GM21717 (cell line): ENCODE measurements around the gene HCK.
"Not testable (repeated sequence)": the region's sequence is repeated elsewhere in the genome, so short reads cannot be mapped to it uniquely, and the experiment has no call there.

Experiments
- ATAC-seq: cut with Tn5 transposase; IDR thresholded peaks from one replicate; pipeline ENCODE4 v1.9.1; 2021; ENCODE audit warnings: mild to moderate bottlenecking, moderate library complexity; ENCODE audit not compliant: unreplicated experiment

HCK gene

DNA sequence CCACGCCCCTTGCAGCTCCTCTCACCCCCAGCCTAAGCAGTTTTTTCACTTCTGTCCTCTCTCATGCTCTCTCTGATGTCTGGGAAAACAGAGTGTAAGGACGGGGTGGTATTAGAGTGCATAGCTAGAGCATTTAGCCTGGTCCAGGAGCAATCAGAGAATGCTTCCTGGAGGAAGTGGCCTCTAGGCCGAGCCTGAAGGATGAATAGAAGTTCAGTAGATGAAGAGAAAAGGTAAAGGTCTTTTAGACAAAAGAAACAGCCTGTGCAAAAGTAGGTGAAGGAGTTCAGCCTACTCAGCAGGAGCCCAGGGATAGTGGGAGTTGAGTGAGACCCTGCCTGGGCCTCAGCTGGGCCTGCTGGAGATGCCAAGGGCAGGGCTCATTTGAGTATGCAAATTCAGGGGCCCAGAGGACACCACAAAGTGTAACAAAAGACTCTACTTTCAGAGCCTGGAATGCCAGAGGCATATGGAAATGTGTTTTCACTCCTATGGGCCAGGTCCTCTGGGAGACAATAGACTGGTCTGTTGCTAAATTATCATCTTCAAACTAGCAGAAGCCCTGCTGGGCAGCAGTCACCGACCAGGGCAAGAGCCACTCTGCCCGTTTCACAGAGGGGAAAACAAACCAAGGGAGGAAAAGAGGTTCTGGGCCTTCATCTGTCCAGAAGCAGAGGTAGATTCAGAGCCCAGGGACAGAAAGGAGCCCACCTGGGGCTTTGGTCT, 37.8 kb downstream of the HCK start:
- no peak for ATAC-seq

DNA sequence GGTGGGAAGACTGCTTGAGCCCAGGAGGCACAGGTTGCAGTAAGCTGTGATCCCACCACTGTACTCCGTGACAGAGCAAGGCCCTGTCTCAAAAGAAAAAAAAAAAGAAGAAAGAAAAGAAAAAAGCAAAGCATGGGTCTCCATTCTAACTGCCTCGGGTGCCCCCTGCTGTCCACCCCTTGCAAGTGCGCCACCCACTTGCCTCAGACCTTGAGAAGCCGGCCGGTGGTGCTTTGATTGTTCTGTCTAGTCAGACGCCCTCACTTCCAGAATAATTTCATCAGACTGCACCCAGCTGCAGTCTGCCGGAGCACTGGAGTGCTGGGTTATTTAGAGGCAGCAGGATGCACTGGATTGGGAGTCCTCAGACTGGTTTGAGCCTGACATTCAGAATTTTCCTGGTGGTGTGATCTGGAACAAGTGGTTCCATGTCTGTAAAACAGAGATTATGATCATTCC, 39.9 kb downstream of the HCK start:
- ATAC-seq = no peak

DNA sequence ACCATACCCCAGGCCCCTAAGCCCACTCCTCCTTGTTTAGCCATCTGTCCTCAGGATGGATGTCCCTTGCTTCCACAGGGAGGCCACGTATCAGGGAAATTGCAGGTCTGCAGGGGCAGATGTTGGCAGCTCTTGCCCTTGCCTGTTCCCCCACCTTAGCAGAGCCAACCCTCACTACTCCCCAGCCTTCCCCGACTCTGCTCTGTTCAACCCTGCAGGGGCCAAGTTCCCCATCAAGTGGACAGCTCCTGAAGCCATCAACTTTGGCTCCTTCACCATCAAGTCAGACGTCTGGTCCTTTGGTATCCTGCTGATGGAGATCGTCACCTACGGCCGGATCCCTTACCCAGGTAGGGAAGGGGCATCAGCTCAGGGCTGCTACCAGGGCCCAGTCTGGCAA, 46.7 kb downstream of the HCK start:
- ATAC-seq = no peak

DNA sequence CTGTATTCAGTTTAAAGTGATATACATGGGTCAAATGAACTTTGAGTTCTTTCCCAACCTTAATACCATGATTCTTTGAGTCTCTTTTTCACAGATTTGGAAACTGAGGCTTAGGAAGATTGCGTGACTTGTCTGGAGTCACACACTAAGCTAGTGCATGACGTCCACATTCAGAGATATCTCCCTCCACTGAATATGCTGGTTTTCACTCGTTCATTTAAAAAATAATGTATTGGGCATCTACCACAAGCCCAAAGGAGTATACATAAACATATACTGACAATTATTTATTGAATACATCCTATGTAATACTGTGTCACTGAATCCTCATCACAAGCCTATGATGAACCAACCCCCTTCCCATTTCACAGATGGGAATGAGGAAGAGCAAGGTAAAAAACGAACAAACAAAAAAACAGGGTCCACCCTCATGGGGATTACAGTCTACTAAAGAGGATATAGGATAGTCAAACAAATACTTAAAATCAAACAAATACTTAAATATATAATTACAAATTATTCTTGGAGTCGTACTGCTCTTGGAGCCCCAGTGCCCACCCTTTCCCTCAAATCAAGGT, 56.9 kb downstream of the HCK start:
- no peak for ATAC-seq

DNA sequence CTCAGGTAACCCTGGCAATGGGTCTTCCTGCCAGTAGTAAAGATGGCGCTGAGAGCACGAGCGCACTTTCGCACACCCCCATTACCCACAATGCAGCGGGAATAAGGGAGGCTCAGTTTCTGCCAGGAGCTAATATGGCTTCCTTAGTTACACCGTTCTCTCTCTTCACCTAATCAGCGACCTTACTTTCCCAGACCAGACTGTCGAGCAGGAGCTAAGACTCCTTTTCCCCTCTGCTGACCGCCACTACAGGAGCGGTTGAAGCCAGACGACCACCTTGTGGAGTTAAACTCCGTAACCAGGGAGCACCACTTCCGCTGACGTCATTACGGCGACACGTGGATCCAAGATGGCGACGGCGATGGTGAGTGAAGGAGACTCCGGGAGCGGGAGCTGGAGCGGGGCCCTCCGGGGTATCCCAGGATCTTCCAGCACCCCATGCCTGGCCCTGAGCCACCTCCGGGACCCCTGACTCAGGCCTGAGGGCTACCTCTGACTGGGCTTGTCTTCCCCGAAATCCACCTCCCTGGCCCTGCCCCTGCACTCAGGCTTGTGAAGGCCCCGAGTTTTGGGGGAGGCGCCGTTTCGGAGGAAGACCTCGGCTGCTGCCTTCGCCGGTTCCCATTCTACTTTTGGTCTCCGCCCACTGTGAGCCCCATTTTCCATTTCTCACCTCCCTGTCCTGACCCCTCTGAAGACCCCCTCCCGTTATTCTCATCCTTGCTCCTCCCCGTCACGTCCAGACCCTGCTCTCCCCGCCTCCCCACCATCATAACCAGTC, 57.5 kb downstream of the HCK start, which contains the start of gene TM9SF4:
TSS of gene TM9SF4 (plus strand) at position 323 of the 781 bp plus-strand sequence. CDS start at position 350, 27 bp downstream.
- peak; percentile 78 for ATAC-seq

DNA sequence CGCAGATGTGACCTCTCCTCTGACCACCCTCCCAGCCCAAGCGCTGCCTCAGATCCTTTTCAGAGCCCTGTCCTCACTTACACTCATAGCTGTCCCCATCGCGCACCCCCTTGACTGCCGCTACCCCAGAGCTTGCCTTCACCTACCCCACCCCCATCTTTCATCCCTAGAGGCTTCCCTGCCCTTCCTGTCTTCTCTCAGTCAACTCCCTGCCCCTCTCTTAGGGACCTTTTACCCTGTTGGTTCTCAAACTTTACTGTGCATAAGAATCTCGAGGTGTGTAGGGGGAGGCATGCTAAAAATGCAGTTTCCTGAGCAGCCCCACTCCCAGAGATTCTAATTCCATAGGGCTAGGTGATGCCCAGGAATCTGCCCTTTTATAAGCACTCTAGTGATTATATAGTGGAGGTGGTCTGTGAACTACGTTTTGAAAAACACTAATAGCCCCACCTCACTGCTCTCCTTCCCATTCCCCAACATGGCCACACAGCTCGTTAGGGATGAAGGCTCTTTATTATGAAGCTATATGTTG, 58.2 kb downstream of the HCK start:
- ATAC-seq = no peak

DNA sequence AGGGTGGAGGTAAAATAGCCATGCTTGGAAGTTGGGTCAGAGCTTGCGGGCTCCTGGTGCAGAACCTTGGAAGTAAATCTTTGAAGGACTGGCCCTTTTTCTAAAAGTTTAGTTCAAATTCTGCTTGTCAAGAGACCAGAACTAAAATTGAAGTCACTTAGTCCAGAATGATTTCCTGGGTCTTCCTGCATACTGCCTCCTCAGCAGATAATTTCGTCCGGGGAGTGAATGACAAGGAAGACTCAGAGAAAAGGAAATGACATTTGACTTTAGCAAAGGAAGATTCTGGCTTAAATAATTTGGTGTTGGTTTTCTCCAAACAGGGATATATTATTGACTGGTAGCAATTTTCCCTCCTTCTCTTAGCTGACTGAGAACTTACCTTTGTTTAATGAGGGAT, 58.7 kb downstream of the HCK start:
- ATAC-seq = no peak

DNA sequence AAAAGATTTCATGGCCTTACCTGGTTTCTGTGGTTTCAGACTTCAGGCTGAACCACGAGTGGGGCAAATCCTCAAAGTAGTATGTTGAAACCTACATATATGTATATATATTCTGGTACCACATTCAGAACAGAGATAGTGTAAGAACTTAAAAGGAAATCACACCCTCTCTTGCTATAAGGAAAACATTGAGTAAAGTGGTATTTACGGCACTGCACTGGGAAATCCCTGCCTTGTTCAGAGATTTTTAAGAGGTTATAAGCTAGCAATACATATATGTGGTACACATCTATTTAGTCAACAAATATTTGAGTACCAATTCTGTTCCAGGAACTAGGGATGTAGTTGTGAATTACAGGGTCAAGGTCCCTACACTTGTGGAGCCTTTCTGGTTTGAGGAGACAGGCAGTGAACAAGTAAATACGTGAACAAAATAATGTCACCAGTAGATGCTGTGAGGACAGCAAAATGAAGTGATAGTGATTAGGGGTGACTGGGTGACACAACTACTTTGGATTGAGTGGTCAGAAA, 59.2 kb downstream of the HCK start:
- ATAC-seq = no peak

DNA sequence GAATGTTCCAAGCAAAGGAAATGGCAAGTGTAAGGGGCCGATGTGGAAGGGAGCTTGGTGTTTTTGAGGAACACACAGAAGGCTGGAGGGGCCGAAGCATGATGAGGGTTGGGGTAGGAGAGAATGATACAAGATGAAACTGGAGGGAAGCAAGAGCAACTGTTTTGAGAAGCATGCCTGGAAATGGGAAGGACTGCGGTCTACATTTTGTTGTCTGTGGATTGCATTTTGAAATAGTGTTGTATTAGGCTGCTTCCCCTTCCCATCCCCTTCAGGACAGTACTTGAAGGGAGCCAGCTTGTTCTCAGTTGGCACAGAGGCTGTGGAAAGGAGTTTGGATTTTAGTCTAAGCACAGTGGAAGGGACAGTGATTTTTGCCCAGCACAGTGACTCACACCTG, 59.7 kb downstream of the HCK start:
- no peak for ATAC-seq

DNA sequence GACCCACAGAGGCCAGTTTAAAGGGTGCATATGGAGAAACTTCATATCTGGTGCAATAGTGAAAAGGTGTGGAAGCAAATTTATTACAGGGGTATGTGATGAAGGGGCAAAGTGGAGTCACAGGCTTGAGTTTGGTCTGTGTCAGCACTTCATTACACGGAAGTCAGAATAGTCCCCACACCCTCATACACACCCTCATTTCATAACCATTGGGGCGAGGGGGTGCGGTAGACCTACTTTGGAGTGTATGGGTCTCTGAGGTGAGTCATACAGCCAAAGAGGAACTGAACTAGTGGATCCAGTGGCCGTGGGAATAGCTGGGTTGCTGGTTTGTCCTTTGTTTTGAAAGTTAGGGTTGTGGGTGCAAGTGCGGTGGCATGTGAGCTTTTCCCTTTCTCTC, 60.8 kb downstream of the HCK start:
- ATAC-seq = no peak

DNA sequence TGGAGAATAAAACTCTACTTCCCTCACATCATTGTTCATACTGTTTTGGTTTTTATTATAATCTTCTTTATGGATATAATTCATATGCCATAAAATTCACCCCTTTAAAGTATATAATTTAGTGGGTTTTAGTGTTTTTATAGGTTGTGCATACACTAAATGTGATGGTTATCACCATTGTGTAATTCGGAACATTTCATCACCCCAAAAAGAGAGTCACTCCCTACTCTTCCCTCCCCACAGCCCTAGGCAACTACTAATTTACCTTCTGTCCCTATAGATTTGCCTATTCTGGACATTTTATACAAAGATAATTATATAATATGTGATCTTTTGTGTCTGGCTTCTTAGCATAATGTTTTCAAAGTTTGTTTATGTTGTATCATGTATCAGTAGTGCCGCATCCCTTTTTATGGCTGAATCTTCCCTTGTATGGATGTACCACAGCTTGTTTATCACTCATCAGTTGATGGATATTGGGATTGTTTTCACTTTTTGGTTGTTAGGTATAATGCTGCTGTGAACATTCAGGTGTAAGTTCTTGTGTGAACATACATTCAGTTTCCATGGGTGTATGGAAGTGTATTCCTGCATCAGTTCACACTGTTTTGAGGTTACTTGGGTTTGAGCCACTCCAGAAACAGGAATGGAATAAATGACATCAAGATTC, 61.7 kb downstream of the HCK start:
- ATAC-seq = no peak

DNA sequence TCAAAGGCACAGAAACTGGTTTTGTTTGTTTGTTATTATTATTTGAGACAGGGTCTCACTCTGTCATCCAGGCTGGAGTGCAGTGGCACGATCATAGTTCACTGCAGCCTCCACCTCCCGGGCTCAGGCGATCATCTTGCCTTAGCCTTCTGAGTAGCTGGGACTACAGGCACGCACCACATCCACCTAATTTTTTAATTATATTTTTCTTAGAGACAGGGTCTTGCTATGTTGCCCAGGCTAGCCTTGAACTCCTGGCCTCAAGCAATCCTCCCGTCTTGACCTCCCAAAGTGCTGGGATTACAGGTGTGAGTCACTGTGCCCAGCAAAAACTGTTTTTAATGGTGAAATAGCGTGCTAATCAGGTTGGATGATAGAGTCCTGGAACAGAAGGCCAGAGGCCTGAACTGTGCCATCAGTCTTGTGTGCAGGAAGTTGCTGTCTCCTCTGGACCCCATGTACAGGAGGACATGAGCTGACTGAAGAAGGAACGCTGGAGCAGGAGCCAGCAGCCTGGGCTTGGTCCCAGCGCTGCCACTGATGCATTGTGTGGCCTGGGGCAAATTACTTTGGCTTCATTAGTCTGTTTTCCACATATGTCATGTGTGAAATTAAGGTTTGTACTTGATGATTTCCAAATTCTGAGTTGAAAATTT, 62.4 kb downstream of the HCK start:
- no peak for ATAC-seq

DNA sequence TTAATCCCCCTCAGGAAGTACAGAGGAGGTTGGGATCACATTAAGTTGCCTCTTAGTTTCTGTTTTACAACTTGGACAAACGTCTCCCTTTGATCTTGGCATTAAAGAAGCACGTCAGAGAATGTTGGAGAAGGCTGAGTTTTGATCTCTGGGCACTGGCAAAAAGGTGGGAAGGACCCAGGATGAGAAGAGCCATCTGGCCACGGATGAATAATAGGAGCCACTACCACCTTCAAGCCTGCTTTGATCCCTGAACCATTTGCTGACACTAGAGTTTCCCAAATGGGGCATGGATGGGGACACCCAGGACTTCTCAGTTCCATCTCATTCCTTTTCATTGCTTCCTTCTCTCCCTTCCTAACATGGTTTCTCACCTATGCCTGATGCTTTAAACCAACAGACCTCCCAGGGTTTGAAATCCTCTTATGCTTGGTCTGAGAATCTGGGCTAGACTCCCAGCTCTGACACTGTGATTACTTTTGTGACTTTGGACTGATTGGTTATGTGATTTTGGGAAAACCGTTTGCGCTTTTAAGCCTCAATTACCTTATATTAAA, 63.2 kb downstream of the HCK start:
- no peak for ATAC-seq

DNA sequence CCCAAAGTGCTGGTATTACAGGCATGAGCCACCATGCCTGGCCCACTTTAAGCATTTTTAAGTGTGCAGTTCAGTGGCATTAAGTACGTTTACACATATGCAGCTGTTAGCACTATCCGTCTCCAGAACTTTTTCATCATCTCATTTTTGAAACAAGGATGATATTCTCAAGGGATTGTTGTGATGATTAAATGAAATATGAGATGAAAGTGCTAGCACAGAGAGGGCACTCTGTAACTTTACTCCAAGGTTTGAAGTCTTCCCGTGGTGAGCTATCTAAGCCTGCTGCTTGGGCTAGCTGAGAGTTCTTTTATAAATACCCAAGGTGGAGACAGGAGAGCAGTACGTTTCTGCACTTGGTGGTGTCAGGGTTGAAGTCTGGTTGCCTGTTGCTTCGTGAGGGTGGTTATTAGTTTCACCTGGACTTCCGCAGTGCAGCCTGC, 64.1 kb downstream of the HCK start:
- no peak for ATAC-seq

DNA sequence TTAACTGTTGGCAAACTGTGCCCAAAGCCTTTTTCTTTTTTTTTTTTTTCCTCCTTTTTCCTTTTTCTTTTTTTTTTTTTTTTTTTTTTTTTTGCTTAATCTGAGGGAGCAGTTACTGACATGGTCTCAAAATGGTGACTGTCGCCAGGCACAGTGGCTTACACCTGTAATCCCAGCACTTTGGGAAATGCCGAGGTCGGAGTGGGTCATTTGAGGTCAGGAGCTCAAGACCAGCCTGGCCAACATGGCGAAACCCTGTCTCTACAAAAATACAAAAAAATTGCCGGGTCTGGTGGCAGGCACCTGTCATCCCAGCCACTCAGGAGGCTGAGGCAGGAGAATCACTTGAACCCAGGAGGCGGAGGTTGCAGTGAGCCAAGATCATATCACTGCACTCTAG, 64.8 kb downstream of the HCK start:
- not testable (repeated sequence) for ATAC-seq

DNA sequence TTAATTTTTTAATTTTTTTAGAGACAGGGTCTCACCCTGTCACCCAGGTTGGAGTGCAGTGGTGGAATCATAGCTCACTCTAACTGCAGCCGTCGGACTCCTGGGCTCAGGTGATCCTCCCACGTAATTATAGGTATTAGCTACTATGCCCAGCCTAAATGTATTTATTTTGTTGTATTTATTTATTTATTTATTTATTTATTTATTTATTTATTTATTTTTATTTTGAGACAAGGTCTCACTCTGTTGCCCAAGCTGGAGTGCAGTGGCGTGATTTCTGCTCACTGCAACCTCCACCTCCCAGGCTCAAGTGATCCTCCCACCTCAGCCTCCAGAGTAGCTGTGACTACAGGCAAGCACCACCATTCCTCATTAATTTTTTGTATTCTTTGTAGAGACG, 66.4 kb downstream of the HCK start:
- not testable (repeated sequence) for ATAC-seq

DNA sequence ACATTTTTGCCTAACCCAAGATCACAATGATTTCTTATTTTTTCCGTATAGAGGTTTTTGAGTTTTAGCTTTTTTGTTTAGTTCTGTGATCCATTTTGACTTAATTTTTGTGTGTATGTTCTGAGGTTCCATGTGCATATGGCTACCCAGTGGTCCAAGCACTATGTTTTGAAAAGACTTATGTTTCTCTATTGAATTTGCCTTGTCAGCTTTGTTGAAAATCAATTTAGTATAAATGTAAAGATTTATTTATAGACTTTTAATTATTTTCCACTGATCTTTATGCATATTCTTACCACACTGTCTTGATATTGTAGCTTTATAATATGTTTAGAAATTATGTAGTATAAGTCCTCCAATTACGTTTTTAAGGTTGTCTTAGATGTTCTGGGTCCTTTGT, 67.7 kb downstream of the HCK start:
- no peak for ATAC-seq

DNA sequence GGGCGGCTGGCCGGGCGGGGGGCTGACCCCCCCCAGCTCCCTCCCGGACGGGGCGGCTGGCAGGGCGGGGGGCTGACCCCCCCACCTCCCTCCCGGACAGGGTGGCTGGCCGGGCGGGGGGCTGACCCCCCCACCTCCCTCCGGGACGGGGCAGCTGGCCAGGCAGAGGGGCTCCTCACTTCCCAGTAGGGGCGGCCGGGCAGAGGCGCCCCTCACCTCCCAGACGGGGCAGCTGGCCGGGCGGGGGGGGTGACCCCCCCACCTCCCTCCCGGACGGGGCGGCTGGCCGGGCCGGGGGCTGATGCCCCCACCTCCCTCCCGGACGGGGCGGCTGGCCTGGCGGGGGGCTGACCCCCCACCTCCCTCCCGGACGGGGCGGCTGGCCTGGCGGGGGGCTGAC, 69.9 kb downstream of the HCK start:
- ATAC-seq = not testable (repeated sequence)

DNA sequence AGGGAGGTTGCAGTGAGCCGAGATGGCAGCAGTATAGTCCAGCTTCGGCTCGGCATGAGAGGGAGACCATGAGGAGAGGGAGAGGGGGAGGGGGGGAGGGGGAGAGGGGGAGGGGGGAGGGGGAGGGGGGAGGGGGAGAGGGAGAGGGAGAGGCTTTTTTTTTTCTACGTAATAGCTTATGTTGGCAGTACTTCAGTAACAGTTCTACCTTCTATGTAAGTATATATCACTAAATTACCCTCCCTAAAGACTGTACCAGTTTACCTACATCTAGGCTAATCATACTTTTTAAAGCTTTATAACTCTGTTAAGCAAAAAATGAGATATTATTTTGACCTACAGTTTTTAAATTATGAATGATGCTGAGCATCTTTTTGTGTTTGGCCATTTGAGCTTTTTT, 71.0 kb downstream of the HCK start:
- ATAC-seq = no peak

DNA sequence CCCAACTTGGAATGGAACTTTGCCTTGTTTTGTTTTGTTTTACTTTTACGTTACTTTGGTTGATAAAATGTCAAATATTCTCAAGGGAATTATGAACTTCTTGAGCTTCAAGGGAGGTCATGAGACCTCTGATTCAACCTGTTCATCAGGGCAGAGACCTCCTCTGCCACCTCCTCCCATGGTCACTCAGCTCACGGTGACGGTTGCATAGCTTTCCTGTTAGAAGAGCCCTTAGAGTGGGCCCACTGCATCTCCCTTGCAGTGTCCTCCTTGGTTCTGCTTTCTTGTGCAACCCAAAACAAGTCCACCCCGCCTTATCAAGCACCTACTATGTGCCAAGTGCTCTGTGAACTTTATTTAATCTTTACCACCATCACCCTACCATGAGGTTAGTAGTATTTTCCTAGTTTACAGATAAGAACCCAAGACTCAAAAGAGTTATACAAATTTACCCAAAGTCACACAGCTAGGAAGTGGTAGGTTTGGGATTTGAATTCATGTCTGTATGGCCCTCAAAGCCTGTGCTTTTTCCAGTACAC, 72.9 kb downstream of the HCK start:
- ATAC-seq = no peak
